PFSK-1 (cell line): ENCODE results near the gene AVPI1.

ENCODE experiments used
- FOXP2 ChIP-seq: optimal IDR thresholded peaks from 2 replicates; pipeline ENCODE3; 2011; ENCODE audit warnings: borderline replicate concordance, control low read depth, inconsistent platforms; ENCODE audit not compliant: insufficient read depth; ENCODE audit errors: extremely low read length, extremely low read depth
- POLR2AphosphoS5 ChIP-seq: IDR thresholded peaks from 2 replicates; pipeline ENCODE4 v1.6.1; 2012; ENCODE audit warnings: low read depth, mild to moderate bottlenecking, control low read depth, low read length, moderate library complexity
- REST ChIP-seq, 2 experiments: IDR thresholded peaks; 2 replicates each; pipeline versions ENCODE4 v1.6.1 to v1.8.0; 2011 to 2012; ENCODE audit warnings: low read depth in 2 of 2, low read length in 2 of 2, control low read depth in 1 of 2, inconsistent platforms in 1 of 2, mild to moderate bottlenecking in 1 of 2, moderate library complexity in 1 of 2; ENCODE audit not compliant: insufficient read depth in 1 of 2
- SIN3A ChIP-seq: IDR thresholded peaks from 2 replicates; pipeline ENCODE4 v1.6.1; 2012; ENCODE audit warnings: mild to moderate bottlenecking, low read length, moderate library complexity, borderline replicate concordance; ENCODE audit not compliant: insufficient read depth
- TAF1 ChIP-seq: IDR thresholded peaks from 2 replicates; pipeline ENCODE4 v1.6.1; 2012; ENCODE audit warnings: low read length, control low read depth, borderline replicate concordance; ENCODE audit not compliant: insufficient read depth

AVPI1 gene

GRCh38 chr10:97708976-97709946, 22.2 kb upstream of the AVPI1 start:
- TF ChIP-seq POLR2AphosphoS5 (no peak), REST (IDR thresholded peaks at IDR 0.05; ENCODE audit: insufficient read depth in 1 of 2, low read depth in 2 of 2, low read length in 2 of 2) (no peak), FOXP2 (no peak), TAF1 (no peak), SIN3A (no peak)

- TF ChIP-seq REST (IDR thresholded peaks at IDR 0.05; ENCODE audit: insufficient read depth in 1 of 2, low read depth in 2 of 2, low read length in 2 of 2), result no peak
- TF ChIP-seq TAF1, result no peak
- TF ChIP-seq FOXP2, result no peak
- TF ChIP-seq POLR2AphosphoS5, result no peak
- TF ChIP-seq SIN3A, result no peak
Measured at GRCh38 chr10:97708167-97708566, 21.1 kb upstream of the AVPI1 start.

- TF ChIP-seq FOXP2, result no peak
- TF ChIP-seq TAF1, result no peak
- no peak for TF ChIP-seq POLR2AphosphoS5
- TF ChIP-seq SIN3A, result no peak
- TF ChIP-seq REST (IDR thresholded peaks at IDR 0.05; ENCODE audit: insufficient read depth in 1 of 2, low read depth in 2 of 2, low read length in 2 of 2), result no peak
Measured at GRCh38 chr10:97707134-97707861, 20.3 kb upstream of the AVPI1 start.

- TF ChIP-seq TAF1 (no peak), FOXP2 (no peak), REST (IDR thresholded peaks at IDR 0.05; ENCODE audit: insufficient read depth in 1 of 2, low read depth in 2 of 2, low read length in 2 of 2) (no peak), POLR2AphosphoS5 (no peak), SIN3A (no peak)
Measured at GRCh38 chr10:97705006-97705670, 18.1 kb upstream of the AVPI1 start.
